Keratinocyte (primary cell): ENCODE measurements around the gene MLXIP. TPM values are rescaled to one million over a fixed set of nuclear protein-coding genes. Genes with fewer than 3 reads are reported as not detected.
A peak's percentile ranks its signal among the peaks of the same experiment; 100 is the strongest.

Experiments
- DNase-seq: peaks from one replicate; pipeline ENCODE4 v3.0.0-alpha.2; 2011; ENCODE audit warnings: low read depth, missing footprints, low spot score
- FAIRE-seq: peaks from 2 replicates; lab custom pipeline; 2011; peaks lifted over from hg19 to GRCh38; lab: Jason Lieb, UNC
- H2AFZ ChIP-seq: 2 replicates; pipeline ENCODE4 v1.6.0; 2012; ENCODE audit warnings: low read length, control low read depth, inconsistent platforms; ENCODE audit not compliant: control insufficient read depth
- H3K27ac ChIP-seq: 2 replicates; pipeline ENCODE4 v1.5.1; 2011; ENCODE audit warnings: low read length; ENCODE audit not compliant: control insufficient read depth, insufficient read depth
- H3K27me3 ChIP-seq: 3 replicates; pipeline ENCODE4 v1.6.0; 2011; ENCODE audit warnings: low read length; ENCODE audit not compliant: control insufficient read depth, insufficient read depth; ENCODE audit errors: extremely low read depth
- H3K36me3 ChIP-seq, 2 experiments: 2 replicates in 1 of 2; 3 replicates in 1 of 2; pipeline ENCODE4 v1.5.1; 2011; ENCODE audit warnings: low read length in 2 of 2, mild to moderate bottlenecking in 1 of 2; ENCODE audit not compliant: control insufficient read depth in 2 of 2, insufficient read depth in 2 of 2; ENCODE audit errors: extremely low read depth in 1 of 2
- H3K4me1 ChIP-seq: 3 replicates; pipeline ENCODE4 v1.5.1; 2011; ENCODE audit warnings: low read length; ENCODE audit not compliant: control insufficient read depth, insufficient read depth; ENCODE audit errors: extremely low read depth
- H3K4me2 ChIP-seq: 3 replicates; pipeline ENCODE4 v1.6.0; 2011; ENCODE audit warnings: low read depth, low read length; ENCODE audit not compliant: control insufficient read depth, insufficient read depth; ENCODE audit errors: extremely low read depth
- H3K4me3 ChIP-seq, 3 experiments: fragments of 200-600 bp in 1 of 3; sonication (generic) in 1 of 3; 2 replicates in 2 of 3; 3 replicates in 1 of 3; pipeline ENCODE4 v1.5.1; 2011 to 2016; ENCODE audit warnings: low read length in 3 of 3, mild to moderate bottlenecking in 3 of 3, control low read depth in 2 of 3, inconsistent platforms in 1 of 3, low read depth in 1 of 3, mixed read lengths in 1 of 3, mixed run types in 1 of 3, moderate library complexity in 1 of 3; ENCODE audit not compliant: control insufficient read depth in 2 of 3, insufficient read depth in 2 of 3; ENCODE audit errors: extremely low read depth in 1 of 3
- H3K79me2 ChIP-seq: 2 replicates; pipeline ENCODE4 v1.6.0; 2012; ENCODE audit warnings: low read length; ENCODE audit not compliant: control insufficient read depth, insufficient read depth
- H3K9ac ChIP-seq: 3 replicates; pipeline ENCODE4 v1.6.0; 2011; ENCODE audit warnings: low read length; ENCODE audit not compliant: control insufficient read depth, insufficient read depth; ENCODE audit errors: extremely low read depth
- H3K9me1 ChIP-seq: 3 replicates; pipeline ENCODE4 v1.6.0; 2011; ENCODE audit warnings: low read length; ENCODE audit not compliant: control insufficient read depth, insufficient read depth; ENCODE audit errors: extremely low read depth
- H3K9me3 ChIP-seq: 2 replicates; pipeline ENCODE4 v1.5.1; 2012; ENCODE audit warnings: low read depth, low read length; ENCODE audit not compliant: control insufficient read depth
- H4K20me1 ChIP-seq: 3 replicates; pipeline ENCODE4 v1.6.0; 2011; ENCODE audit warnings: low read length; ENCODE audit not compliant: control insufficient read depth, insufficient read depth; ENCODE audit errors: extremely low read depth
- EZH2 ChIP-seq: IDR thresholded peaks from one replicate; pipeline ENCODE4 v1.6.1; 2012; ENCODE audit warnings: inconsistent platforms, mild to moderate bottlenecking, low read length, moderate library complexity
- dilution Hi-C: fragments of 300-500 bp; cut with MboI; formaldehyde crosslinking; loops from one replicate; pipeline ENCODE4 v1.7.0; 2020; ENCODE audit warnings: low sequenced_read_pairs; ENCODE audit not compliant: extremely low pct_ligation_motif_present
- polyA plus RNA-seq, 5 experiments: library from polyadenylated mRNA; depleted of rRNA in 3 of 5; stranded (reverse) in 3 of 5; stranded (forward) in 1 of 5; unstranded in 1 of 5; fragments of >200 nt; gene quantifications; 1 replicate in 1 of 5; 2 replicates in 3 of 5; 3 replicates in 1 of 5; pipeline versions ENCODE4 v1.2.1 to v1.2.3, GENCODE V29; 2011 to 2012; ENCODE audit warnings: missing spikeins in 2 of 5, low read depth in 1 of 5, low replicate concordance in 1 of 5
- TF ChIP-seq, protein P1 (sequence below), 3 experiments: IDR thresholded peaks in 1 of 3; conservative IDR thresholded peaks in 1 of 3; optimal IDR thresholded peaks in 1 of 3; 2 replicates in 2 of 3; 3 replicates in 1 of 3; pipeline versions ENCODE3 to v1.5.1; 2011; ENCODE audit warnings: low read length in 3 of 3, mild to moderate bottlenecking in 3 of 3, moderate library complexity in 2 of 3, control low read depth in 1 of 3, inconsistent platforms in 1 of 3; ENCODE audit not compliant: insufficient read depth in 2 of 3; ENCODE audit errors: extremely low read depth in 1 of 3

MLXIP gene
- polyA plus RNA-seq, 1 donor (not counting 4 experiments of a cell fraction or from before 2014, with no cell fraction given): 5.5 TPM

DNA sequence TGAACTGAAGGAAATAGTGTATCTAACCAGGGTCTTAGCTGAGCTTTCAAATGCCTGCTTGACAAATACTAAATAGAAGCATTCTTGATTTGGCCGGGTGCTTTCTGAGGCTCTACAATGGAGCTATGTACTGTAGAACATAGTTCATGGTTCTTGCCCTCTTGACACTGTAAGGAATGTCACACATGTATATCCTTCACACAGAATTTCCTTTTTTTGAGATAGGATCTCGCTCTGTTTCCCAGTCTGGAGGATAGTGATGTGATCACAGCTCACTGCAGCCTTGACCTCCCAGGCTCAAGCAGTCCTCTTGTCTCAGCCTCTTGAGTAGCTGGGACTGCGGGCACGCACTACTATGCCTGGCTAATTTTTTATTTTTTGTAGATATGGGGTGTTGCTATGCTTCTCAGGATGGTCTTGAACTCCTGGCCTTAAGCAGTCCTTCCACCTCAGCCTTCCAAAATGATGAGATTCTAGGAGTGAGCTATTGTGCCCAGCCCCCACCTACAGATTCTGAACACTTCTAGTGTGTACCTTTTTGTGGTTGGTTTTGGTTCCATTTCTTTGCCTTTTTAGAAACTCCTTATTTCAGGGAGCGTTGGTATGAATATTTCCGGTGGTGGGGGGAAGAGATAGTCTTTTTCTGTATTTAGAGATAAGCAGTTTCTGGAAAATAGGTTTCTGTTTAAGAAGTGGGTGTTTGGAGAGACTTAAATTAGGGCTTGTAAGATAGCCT is 4.2 kb downstream of the MLXIP start:
- Histone ChIP-seq H3K27ac (no peak overlapping the region), H3K4me2 (peak overlapping the region; percentile 100), H4K20me1 (peaks cover 15% of the 10 kb centered on the region)

DNA sequence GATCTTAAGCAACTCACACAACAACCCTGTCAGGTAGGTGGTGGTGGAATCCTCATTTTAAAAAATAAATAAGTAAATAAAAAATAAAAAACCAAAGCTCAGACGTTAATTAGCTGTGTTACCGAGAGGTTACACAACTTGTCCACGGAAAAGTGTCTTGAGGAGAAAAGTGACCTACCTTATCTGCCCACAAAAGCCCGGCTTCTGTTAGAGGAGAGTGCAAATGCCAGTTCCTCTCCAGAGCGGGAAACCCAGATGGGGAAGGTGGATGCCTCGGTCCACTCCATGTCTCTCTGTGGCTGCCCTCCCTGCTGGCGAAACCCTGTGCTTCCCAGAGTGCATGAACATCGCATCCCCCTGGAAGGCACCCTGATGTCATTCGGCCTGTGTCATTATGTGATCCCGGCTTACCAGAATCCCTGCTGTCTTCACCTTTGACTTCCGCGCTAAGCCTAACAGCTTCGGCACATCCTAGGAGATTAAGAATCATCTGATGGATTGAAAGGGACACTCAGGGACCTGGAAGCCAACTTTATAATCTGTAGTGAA is 6.4 kb downstream of the MLXIP start:
- DNase-seq (no peak), FAIRE-seq (no peak)
- Histone ChIP-seq H3K79me2 (peaks cover 89% of the 10 kb centered on the region), H3K4me2 (no peak overlapping the region), H2AFZ (no peak overlapping the region), H3K9ac (no peak overlapping the region), H3K36me3 (peaks cover 17 to 33% of the 10 kb centered on the region in 2 experiments), H3K9me1 (peaks cover 4% of the 10 kb centered on the region), H3K9me3 (no peaks in the 10 kb centered on the region), H3K27me3 (no peaks in the 10 kb centered on the region), H3K4me1 (peaks cover 23% of the 10 kb centered on the region), H3K27ac (no peak overlapping the region), H3K4me3 (no peak overlapping the region), H4K20me1 (peaks cover 15% of the 10 kb centered on the region)
- dilution Hi-C loops: loop anchor here (5.0 kb wide), 1 partner anchor 32 kb away; no protein-coding TSS in a partner anchor
- no peak for TF ChIP-seq EZH2
- TF ChIP-seq, protein P1, sequence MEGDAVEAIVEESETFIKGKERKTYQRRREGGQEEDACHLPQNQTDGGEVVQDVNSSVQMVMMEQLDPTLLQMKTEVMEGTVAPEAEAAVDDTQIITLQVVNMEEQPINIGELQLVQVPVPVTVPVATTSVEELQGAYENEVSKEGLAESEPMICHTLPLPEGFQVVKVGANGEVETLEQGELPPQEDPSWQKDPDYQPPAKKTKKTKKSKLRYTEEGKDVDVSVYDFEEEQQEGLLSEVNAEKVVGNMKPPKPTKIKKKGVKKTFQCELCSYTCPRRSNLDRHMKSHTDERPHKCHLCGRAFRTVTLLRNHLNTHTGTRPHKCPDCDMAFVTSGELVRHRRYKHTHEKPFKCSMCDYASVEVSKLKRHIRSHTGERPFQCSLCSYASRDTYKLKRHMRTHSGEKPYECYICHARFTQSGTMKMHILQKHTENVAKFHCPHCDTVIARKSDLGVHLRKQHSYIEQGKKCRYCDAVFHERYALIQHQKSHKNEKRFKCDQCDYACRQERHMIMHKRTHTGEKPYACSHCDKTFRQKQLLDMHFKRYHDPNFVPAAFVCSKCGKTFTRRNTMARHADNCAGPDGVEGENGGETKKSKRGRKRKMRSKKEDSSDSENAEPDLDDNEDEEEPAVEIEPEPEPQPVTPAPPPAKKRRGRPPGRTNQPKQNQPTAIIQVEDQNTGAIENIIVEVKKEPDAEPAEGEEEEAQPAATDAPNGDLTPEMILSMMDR (optimal IDR thresholded peaks at IDR 0.05 in 1 of 3, IDR thresholded peaks at IDR 0.05 in 1 of 3, conservative IDR thresholded peaks at IDR 0.05 in 1 of 3; ENCODE audit: extremely low read depth in 1 of 3, insufficient read depth in 2 of 3, low read length in 3 of 3): no peak

More for the DNA sequence above, 4.2 kb downstream of the MLXIP start:
- H3K9me1 ChIP-seq: peaks cover 4% of the 10 kb centered on the region
- no peak for DNase-seq
- peaks cover 24% of the 10 kb centered on the region for H3K4me1 ChIP-seq
- no peak for FAIRE-seq
- dilution Hi-C loops: loop anchor here (5.0 kb wide), 1 partner anchor 35 kb away; no protein-coding TSS in a partner anchor
- TF ChIP-seq, protein P1 (optimal IDR thresholded peaks at IDR 0.05 in 1 of 3, IDR thresholded peaks at IDR 0.05 in 1 of 3, conservative IDR thresholded peaks at IDR 0.05 in 1 of 3; ENCODE audit: extremely low read depth in 1 of 3, insufficient read depth in 2 of 3, low read length in 3 of 3): no peak
- no peak for TF ChIP-seq EZH2
- H3K9ac ChIP-seq: no peak overlapping the region
- H3K4me3 ChIP-seq: no peak overlapping the region
- no peak overlapping the region for H2AFZ ChIP-seq
- H3K9me3 ChIP-seq: no peaks in the 10 kb centered on the region
- peaks cover 84% of the 10 kb centered on the region for H3K79me2 ChIP-seq
- H3K27me3 ChIP-seq: no peaks in the 10 kb centered on the region
- peaks cover 16 to 26% of the 10 kb centered on the region in 2 experiments for H3K36me3 ChIP-seq
